Keratinocyte (primary cell): ENCODE measurements around the gene ZDHHC3. TPM values are rescaled to one million over a fixed set of nuclear protein-coding genes. Genes with fewer than 3 reads are reported as not detected.

Source experiments
- DNase-seq: peaks from one replicate; pipeline ENCODE4 v3.0.0-alpha.2; 2011; ENCODE audit warnings: low read depth, missing footprints, low spot score
- FAIRE-seq: peaks from 2 replicates; lab custom pipeline; 2011; peaks lifted over from hg19 to GRCh38; lab: Jason Lieb, UNC
- H2AFZ ChIP-seq: 2 replicates; pipeline ENCODE4 v1.6.0; 2012; ENCODE audit warnings: low read length, control low read depth, inconsistent platforms; ENCODE audit not compliant: control insufficient read depth
- H3K27ac ChIP-seq: 2 replicates; pipeline ENCODE4 v1.5.1; 2011; ENCODE audit warnings: low read length; ENCODE audit not compliant: control insufficient read depth, insufficient read depth
- H3K27me3 ChIP-seq: 3 replicates; pipeline ENCODE4 v1.6.0; 2011; ENCODE audit warnings: low read length; ENCODE audit not compliant: control insufficient read depth, insufficient read depth; ENCODE audit errors: extremely low read depth
- H3K36me3 ChIP-seq, 2 experiments: 2 replicates in 1 of 2; 3 replicates in 1 of 2; pipeline ENCODE4 v1.5.1; 2011; ENCODE audit warnings: low read length in 2 of 2, mild to moderate bottlenecking in 1 of 2; ENCODE audit not compliant: control insufficient read depth in 2 of 2, insufficient read depth in 2 of 2; ENCODE audit errors: extremely low read depth in 1 of 2
- H3K4me1 ChIP-seq: 3 replicates; pipeline ENCODE4 v1.5.1; 2011; ENCODE audit warnings: low read length; ENCODE audit not compliant: control insufficient read depth, insufficient read depth; ENCODE audit errors: extremely low read depth
- H3K4me2 ChIP-seq: 3 replicates; pipeline ENCODE4 v1.6.0; 2011; ENCODE audit warnings: low read depth, low read length; ENCODE audit not compliant: control insufficient read depth, insufficient read depth; ENCODE audit errors: extremely low read depth
- H3K4me3 ChIP-seq, 3 experiments: fragments of 200-600 bp in 1 of 3; sonication (generic) in 1 of 3; 2 replicates in 2 of 3; 3 replicates in 1 of 3; pipeline ENCODE4 v1.5.1; 2011 to 2016; ENCODE audit warnings: low read length in 3 of 3, mild to moderate bottlenecking in 3 of 3, control low read depth in 2 of 3, inconsistent platforms in 1 of 3, low read depth in 1 of 3, mixed read lengths in 1 of 3, mixed run types in 1 of 3, moderate library complexity in 1 of 3; ENCODE audit not compliant: control insufficient read depth in 2 of 3, insufficient read depth in 2 of 3; ENCODE audit errors: extremely low read depth in 1 of 3
- H3K79me2 ChIP-seq: 2 replicates; pipeline ENCODE4 v1.6.0; 2012; ENCODE audit warnings: low read length; ENCODE audit not compliant: control insufficient read depth, insufficient read depth
- H3K9ac ChIP-seq: 3 replicates; pipeline ENCODE4 v1.6.0; 2011; ENCODE audit warnings: low read length; ENCODE audit not compliant: control insufficient read depth, insufficient read depth; ENCODE audit errors: extremely low read depth
- H3K9me1 ChIP-seq: 3 replicates; pipeline ENCODE4 v1.6.0; 2011; ENCODE audit warnings: low read length; ENCODE audit not compliant: control insufficient read depth, insufficient read depth; ENCODE audit errors: extremely low read depth
- H3K9me3 ChIP-seq: 2 replicates; pipeline ENCODE4 v1.5.1; 2012; ENCODE audit warnings: low read depth, low read length; ENCODE audit not compliant: control insufficient read depth
- H4K20me1 ChIP-seq: 3 replicates; pipeline ENCODE4 v1.6.0; 2011; ENCODE audit warnings: low read length; ENCODE audit not compliant: control insufficient read depth, insufficient read depth; ENCODE audit errors: extremely low read depth
- CTCF ChIP-seq, 3 experiments: IDR thresholded peaks in 1 of 3; conservative IDR thresholded peaks in 1 of 3; optimal IDR thresholded peaks in 1 of 3; 2 replicates in 2 of 3; 3 replicates in 1 of 3; pipeline versions ENCODE3 to v1.5.1; 2011; ENCODE audit warnings: low read length in 3 of 3, mild to moderate bottlenecking in 3 of 3, moderate library complexity in 2 of 3, control low read depth in 1 of 3, inconsistent platforms in 1 of 3; ENCODE audit not compliant: insufficient read depth in 2 of 3; ENCODE audit errors: extremely low read depth in 1 of 3
- EZH2 ChIP-seq: IDR thresholded peaks from one replicate; pipeline ENCODE4 v1.6.1; 2012; ENCODE audit warnings: inconsistent platforms, mild to moderate bottlenecking, low read length, moderate library complexity
- dilution Hi-C: fragments of 300-500 bp; cut with MboI; formaldehyde crosslinking; loops from one replicate; pipeline ENCODE4 v1.7.0; 2020; ENCODE audit warnings: low sequenced_read_pairs; ENCODE audit not compliant: extremely low pct_ligation_motif_present
- polyA plus RNA-seq, 5 experiments: library from polyadenylated mRNA; depleted of rRNA in 3 of 5; stranded (reverse) in 3 of 5; stranded (forward) in 1 of 5; unstranded in 1 of 5; fragments of >200 nt; gene quantifications; 1 replicate in 1 of 5; 2 replicates in 3 of 5; 3 replicates in 1 of 5; pipeline versions ENCODE4 v1.2.1 to v1.2.3, GENCODE V29; 2011 to 2012; ENCODE audit warnings: missing spikeins in 2 of 5, low read depth in 1 of 5, low replicate concordance in 1 of 5

The ZDHHC3 gene
- polyA plus RNA-seq, 1 donor (not counting 4 experiments of a cell fraction or from before 2014, with no cell fraction given): 151 TPM

- Histone ChIP-seq H3K36me3 (no peaks in the 10 kb centered on the region), H3K27ac (peak overlapping the region; percentile 88), H4K20me1 (no peaks in the 10 kb centered on the region), H3K4me1 (peaks cover 14% of the 10 kb centered on the region), H2AFZ (peak overlapping the region; percentile 32), H3K9me3 (no peaks in the 10 kb centered on the region), H3K27me3 (no peaks in the 10 kb centered on the region), H3K79me2 (no peaks in the 10 kb centered on the region), H3K9ac (peak overlapping the region; percentile 45), H3K4me2 (peak overlapping the region; percentile 29), H3K4me3 (no peak overlapping the region), H3K9me1 (no peaks in the 10 kb centered on the region)
- FAIRE-seq (peak; percentile 93), DNase-seq (no peak)
- no peak for TF ChIP-seq EZH2
- TF ChIP-seq CTCF (optimal IDR thresholded peaks at IDR 0.05 in 1 of 3, IDR thresholded peaks at IDR 0.05 in 1 of 3, conservative IDR thresholded peaks at IDR 0.05 in 1 of 3; ENCODE audit: extremely low read depth in 1 of 3, insufficient read depth in 2 of 3, low read length in 3 of 3): no peak
- dilution Hi-C loops: no loop called here
These were observed 82.9 kb downstream of the ZDHHC3 start for GRCh38 chr3:44893097-44893496.

GRCh38 chr3:44892689-44893088 lies 83.3 kb downstream of the ZDHHC3 start:
- no peaks in the 10 kb centered on the region for H3K79me2 ChIP-seq
- no peak for TF ChIP-seq CTCF (optimal IDR thresholded peaks at IDR 0.05 in 1 of 3, IDR thresholded peaks at IDR 0.05 in 1 of 3, conservative IDR thresholded peaks at IDR 0.05 in 1 of 3; ENCODE audit: extremely low read depth in 1 of 3, insufficient read depth in 2 of 3, low read length in 3 of 3)

More at GRCh38 chr3:44892689-44893088, 83.3 kb downstream of the ZDHHC3 start:
- peaks cover 16% of the 10 kb centered on the region for H3K4me1 ChIP-seq
- peak overlapping the region; percentile 88 for H3K27ac ChIP-seq
- H3K9ac ChIP-seq: peak overlapping the region; percentile 45
- H3K36me3 ChIP-seq: no peaks in the 10 kb centered on the region
- dilution Hi-C loops: no loop called here
- H4K20me1 ChIP-seq: no peaks in the 10 kb centered on the region
- H3K9me1 ChIP-seq: no peaks in the 10 kb centered on the region
- H2AFZ ChIP-seq: no peak overlapping the region
- FAIRE-seq: peak; percentile 75
- H3K9me3 ChIP-seq: no peaks in the 10 kb centered on the region
- H3K4me2 ChIP-seq: peak overlapping the region; percentile 29
- H3K27me3 ChIP-seq: no peaks in the 10 kb centered on the region
- H3K4me3 ChIP-seq: no peak overlapping the region
- no peak for DNase-seq
